Measurements from ENCODE around the gene KRTAP10-11.

DNA sequence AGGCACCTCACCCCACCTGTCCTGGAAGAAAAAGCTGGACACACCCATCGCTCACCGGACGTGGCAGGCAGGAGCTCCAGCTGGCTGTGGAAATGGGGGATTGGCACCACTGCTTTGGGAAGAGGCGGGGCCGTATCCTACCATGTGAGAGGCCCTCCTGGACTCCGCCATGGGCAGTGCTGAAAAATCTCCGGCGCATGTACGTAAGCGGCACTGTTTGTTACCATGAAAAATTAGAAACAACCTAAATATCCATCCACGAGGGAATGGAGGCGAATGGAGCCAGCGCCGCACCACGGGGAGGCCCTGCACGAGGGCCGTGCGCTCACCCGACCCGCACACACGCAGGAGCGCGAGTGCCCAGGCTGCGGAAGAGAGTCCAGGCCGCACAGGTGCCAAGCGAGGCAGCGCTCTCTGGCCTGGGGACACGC lies 31.2 kb upstream of the KRTAP10-11 start:
- TF ChIP-seq POLR2AphosphoS5 (IDR thresholded peaks at IDR 0.05; ENCODE audit: low read depth, low read length), result no peak
- no peak for TF ChIP-seq NRF1 (IDR thresholded peaks at IDR 0.05; ENCODE audit: low read depth, low read length)
- TF ChIP-seq, protein P1, sequence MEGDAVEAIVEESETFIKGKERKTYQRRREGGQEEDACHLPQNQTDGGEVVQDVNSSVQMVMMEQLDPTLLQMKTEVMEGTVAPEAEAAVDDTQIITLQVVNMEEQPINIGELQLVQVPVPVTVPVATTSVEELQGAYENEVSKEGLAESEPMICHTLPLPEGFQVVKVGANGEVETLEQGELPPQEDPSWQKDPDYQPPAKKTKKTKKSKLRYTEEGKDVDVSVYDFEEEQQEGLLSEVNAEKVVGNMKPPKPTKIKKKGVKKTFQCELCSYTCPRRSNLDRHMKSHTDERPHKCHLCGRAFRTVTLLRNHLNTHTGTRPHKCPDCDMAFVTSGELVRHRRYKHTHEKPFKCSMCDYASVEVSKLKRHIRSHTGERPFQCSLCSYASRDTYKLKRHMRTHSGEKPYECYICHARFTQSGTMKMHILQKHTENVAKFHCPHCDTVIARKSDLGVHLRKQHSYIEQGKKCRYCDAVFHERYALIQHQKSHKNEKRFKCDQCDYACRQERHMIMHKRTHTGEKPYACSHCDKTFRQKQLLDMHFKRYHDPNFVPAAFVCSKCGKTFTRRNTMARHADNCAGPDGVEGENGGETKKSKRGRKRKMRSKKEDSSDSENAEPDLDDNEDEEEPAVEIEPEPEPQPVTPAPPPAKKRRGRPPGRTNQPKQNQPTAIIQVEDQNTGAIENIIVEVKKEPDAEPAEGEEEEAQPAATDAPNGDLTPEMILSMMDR (IDR thresholded peaks at IDR 0.05; ENCODE audit: control extremely low read depth in 1 of 3, insufficient read depth in 1 of 3, low read depth in 1 of 3, low read length in 3 of 3), result no peak
- no peak for TF ChIP-seq SP1 (IDR thresholded peaks at IDR 0.05; ENCODE audit: low read depth, low read length)
